Rectal smooth muscle tissue (tissue), 1 donor: Measurements from ENCODE around the gene SEC23B.

Experiments used
- H3K27ac ChIP-seq: one replicate; pipeline ENCODE4 v1.7.0; 2013; ENCODE audit warnings: low read depth, low read length, inconsistent platforms
- H3K27me3 ChIP-seq: one replicate; pipeline ENCODE4 v1.7.0; 2013; ENCODE audit warnings: low read length; ENCODE audit not compliant: control insufficient read depth, insufficient read depth
- H3K36me3 ChIP-seq: one replicate; pipeline ENCODE4 v1.7.0; 2013; ENCODE audit warnings: low read length; ENCODE audit not compliant: control insufficient read depth, insufficient read depth
- H3K4me1 ChIP-seq: one replicate; pipeline ENCODE4 v1.7.0; 2013; ENCODE audit warnings: low read length; ENCODE audit not compliant: control insufficient read depth, insufficient read depth
- H3K4me3 ChIP-seq: one replicate; pipeline ENCODE4 v1.7.0; 2013; ENCODE audit warnings: low read length
- H3K9ac ChIP-seq: one replicate; pipeline ENCODE4 v1.7.0; 2013; ENCODE audit warnings: low read length

SEC23B gene

GRCh38 chr20:18507218-18508191 is at the start of gene SEC23B:
SEC23B (plus strand) TSS chr20:18507940; CDS start chr20:18510836, 2,896 bp downstream.
- peak within 1 kb of the TSS; percentile 98 for H3K4me3 ChIP-seq
- no peaks in the 10 kb centered on the region for H3K27me3 ChIP-seq
- H3K9ac ChIP-seq = peak within 1 kb of the TSS; percentile 90

GRCh38 chr20:18465536-18466200 is 42.1 kb upstream of the SEC23B start:
- Histone ChIP-seq H3K36me3 (peaks cover 2% of the 10 kb centered on the region), H3K4me3 (no peak overlapping the region), H3K27me3 (no peaks in the 10 kb centered on the region), H3K9ac (no peak overlapping the region), H3K27ac (no peak overlapping the region), H3K4me1 (peaks cover 6% of the 10 kb centered on the region)

More at GRCh38 chr20:18507218-18508191, at the start of gene SEC23B:
- Histone ChIP-seq H3K4me1 (peaks cover 6% of the 10 kb centered on the region), H3K36me3 (no peaks in the 10 kb centered on the region), H3K27ac (peak within 1 kb of the TSS; percentile 98)

DNA sequence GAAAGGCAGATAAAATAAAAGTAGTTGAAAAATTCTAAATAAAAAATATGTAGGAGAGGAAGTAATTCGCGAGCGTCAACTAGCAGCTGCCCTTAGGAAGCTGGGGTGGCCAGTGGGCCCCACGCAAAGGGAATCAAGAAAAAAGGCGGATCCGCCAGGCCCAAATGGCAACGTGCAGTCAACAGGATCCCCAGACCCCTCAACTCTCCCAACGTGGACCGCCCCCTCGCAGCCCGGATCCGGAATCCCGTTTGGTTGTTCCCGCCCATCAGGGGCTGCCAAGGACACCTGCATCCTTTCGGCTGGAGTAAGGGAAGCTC is 41.2 kb upstream of the SEC23B start:
- Histone ChIP-seq H3K27ac (no peak overlapping the region), H3K4me1 (peaks cover 6% of the 10 kb centered on the region), H3K27me3 (no peaks in the 10 kb centered on the region), H3K4me3 (peak overlapping the region; percentile 90), H3K36me3 (peaks cover 6% of the 10 kb centered on the region), H3K9ac (peak overlapping the region; percentile 40)

DNA sequence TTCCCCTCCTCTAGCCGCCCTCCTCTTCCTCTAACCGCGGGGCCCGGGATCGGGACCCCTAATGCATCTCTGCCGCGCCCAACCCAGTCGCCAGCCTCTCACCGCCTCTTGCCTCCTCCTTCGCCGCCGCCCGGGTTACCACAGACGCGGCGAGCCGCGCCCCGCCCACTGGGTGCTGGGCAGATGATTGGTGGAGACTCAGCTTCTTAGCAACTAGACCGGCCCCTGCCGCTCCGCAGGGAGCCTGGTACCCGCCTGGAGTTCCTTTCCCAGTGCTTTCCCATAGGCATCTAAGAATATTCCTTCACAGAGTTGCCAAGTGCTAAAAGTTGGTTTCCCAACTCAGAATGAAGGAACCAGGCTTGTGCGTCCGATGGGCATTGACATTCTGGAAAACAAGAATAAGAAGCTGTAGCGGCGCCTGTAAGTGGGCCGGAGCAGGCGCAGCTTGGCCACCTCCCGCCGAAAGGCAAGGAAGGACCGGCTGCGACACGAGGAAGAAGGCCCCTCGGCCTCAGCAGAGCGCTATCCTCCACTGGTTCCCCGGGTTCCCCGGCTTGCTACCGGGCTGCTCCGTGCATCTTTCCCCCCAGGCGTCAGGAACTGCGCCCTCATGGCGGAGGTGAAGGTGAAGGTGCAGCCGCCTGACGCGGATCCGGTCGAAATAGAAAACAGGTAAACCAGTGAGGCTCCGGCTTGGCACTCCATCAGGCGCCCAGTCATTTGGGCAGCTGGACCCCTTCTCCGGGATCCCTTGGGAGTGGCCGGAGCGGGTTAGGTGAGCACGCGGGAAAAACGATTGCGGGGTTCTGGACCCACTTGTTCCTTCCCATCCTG is 40.6 kb upstream of the SEC23B start, which contains the start of the genes DZANK1 and POLR3F:
DZANK1 (minus strand) TSS at position 137 of the 837 bp plus-strand sequence. CDS start 1,672 bp downstream, outside the sequence.
POLR3F (plus strand) TSS at position 497 of the 837 bp plus-strand sequence; CDS start at position 614, 117 bp downstream.
- Histone ChIP-seq H3K9ac (peak within 1 kb of the TSS; percentile 40), H3K36me3 (peaks cover 6% of the 10 kb centered on the region), H3K27ac (peak within 1 kb of the TSS; percentile 94), H3K27me3 (no peaks in the 10 kb centered on the region), H3K4me1 (peaks cover 6% of the 10 kb centered on the region), H3K4me3 (peak within 1 kb of the TSS; percentile 90)

DNA sequence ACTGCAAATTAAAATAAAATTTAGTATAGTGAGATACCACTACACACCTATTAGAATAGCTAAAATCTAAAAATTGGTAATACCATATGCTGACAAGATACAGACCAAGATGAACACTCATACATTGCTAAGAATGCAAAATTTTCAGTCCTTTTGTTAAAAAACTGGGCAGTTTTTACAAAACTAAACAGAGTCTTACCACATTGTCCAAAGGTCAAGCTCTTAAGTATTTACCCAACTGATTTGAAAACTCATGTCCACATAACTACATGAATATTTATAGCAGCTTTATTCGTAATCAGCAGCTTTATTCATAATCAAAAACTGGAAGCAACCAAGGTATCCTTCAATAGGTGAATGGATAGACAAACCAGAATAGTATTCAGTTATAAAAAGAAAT is 30.5 kb upstream of the SEC23B start:
- H3K36me3 ChIP-seq = peaks cover 13% of the 10 kb centered on the region
- no peak overlapping the region for H3K27ac ChIP-seq

GRCh38 chr20:18477821-18478220 is 29.9 kb upstream of the SEC23B start:
- Histone ChIP-seq H3K4me1 (no peaks in the 10 kb centered on the region), H3K36me3 (peaks cover 18% of the 10 kb centered on the region), H3K9ac (no peak overlapping the region), H3K27ac (no peak overlapping the region), H3K27me3 (no peaks in the 10 kb centered on the region), H3K4me3 (no peak overlapping the region)

More for the DNA sequence above, 30.5 kb upstream of the SEC23B start:
- Histone ChIP-seq H3K4me1 (no peaks in the 10 kb centered on the region), H3K4me3 (no peak overlapping the region), H3K27me3 (no peaks in the 10 kb centered on the region), H3K9ac (no peak overlapping the region)

DNA sequence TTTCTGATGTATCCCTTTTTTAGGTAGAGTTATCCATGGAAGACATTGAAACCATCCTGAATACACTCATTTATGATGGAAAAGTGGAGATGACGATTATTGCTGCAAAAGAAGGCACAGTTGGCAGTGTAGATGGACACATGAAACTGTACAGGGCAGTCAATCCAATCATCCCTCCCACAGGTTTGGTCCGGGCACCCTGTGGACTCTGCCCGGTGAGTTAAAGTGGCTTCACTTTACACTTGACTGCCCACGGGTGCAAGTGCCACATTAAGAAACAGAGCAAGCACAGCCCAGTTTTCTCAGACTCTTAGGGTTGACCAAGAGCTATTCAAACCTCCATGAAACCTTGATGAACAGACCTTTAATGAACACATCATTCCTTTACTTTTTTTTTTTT is 26.1 kb upstream of the SEC23B start:
- Histone ChIP-seq H3K36me3 (peaks cover 18% of the 10 kb centered on the region), H3K27me3 (no peaks in the 10 kb centered on the region), H3K27ac (no peak overlapping the region), H3K9ac (no peak overlapping the region), H3K4me1 (no peaks in the 10 kb centered on the region), H3K4me3 (no peak overlapping the region)

GRCh38 chr20:18488301-18488700 is 19.4 kb upstream of the SEC23B start:
- Histone ChIP-seq H3K4me3 (no peak overlapping the region), H3K27ac (no peak overlapping the region), H3K4me1 (no peaks in the 10 kb centered on the region), H3K9ac (no peak overlapping the region), H3K36me3 (peaks cover 5% of the 10 kb centered on the region), H3K27me3 (no peaks in the 10 kb centered on the region)

DNA sequence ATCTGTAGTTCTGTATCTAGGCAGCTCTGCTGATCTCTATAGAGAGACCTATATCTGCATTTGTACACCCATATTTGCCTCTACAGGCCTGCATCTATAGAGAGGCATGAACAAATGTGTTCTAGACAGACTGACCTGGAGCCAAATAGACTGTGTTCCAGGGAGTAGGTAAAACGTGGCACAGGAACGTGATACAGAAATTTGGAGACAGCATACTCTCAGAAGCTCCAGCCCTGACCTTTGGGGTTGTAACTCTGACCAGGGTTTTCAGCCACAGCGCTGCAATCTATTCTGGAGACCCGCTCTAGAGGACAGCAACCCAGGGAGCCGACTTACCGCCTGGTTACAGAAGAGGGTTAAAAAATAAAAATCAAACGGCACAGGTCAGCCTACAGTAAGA is 11.7 kb upstream of the SEC23B start:
- Histone ChIP-seq H3K36me3 (no peaks in the 10 kb centered on the region), H3K9ac (no peak overlapping the region), H3K4me1 (peaks cover 6% of the 10 kb centered on the region), H3K27me3 (no peaks in the 10 kb centered on the region), H3K4me3 (peak overlapping the region; percentile 95), H3K27ac (no peak overlapping the region)

DNA sequence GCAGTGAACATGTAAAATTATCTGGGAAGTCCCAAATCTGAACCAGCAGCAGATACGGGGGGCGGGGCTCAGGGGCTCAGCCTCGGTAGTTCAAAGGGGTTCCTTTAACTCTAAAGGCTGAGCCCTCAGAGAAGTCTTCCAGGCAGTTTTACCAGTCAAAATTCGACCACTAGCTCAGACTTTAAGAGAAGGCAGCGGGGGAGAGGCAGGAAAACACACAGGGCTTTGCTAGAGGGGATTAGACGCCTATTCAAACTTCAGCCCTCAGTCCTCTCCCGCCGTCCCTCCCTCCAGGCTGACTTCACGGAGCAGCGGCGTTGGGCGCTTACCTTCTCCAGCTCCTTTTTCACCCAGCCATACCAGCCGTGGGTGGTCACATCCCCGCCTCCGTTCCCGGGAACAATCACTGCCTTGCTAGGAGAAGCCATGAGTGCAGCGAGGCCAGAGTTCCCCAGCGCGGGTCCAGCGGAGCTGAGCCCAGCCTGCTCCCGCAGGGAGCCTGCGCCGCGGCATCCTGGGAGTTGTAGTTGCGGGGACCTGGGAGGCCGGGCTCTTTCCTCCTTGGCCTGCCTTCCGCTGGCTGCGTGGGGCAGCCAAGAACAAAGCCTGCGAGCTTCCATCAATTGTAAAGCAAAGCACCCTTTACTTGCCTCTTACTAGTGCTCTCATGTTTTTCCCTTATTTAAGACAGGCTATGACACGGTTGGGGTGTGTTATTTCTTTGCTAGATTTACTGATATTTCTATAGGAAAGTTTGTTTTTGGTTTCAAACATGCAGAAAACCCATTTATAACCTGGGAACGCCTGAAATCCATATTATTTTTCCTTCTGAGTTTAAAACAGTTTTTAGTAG is 10.8 kb upstream of the SEC23B start, which contains the start of gene RBBP9:
RBBP9 (minus strand) TSS at position 486 of the 853 bp plus-strand sequence; CDS start at position 428, 58 bp downstream.
- peak within 1 kb of the TSS; percentile 67 for H3K27ac ChIP-seq
- H3K36me3 ChIP-seq = no peaks in the 10 kb centered on the region
- H3K4me1 ChIP-seq = peaks cover 6% of the 10 kb centered on the region
- peak within 1 kb of the TSS; percentile 95 for H3K4me3 ChIP-seq
- H3K27me3 ChIP-seq = no peaks in the 10 kb centered on the region
- H3K9ac ChIP-seq = peak within 1 kb of the TSS; percentile 35

GRCh38 chr20:18497603-18498002 is 10.1 kb upstream of the SEC23B start:
- H3K4me1 ChIP-seq = peaks cover 6% of the 10 kb centered on the region
- H3K27ac ChIP-seq = no peak overlapping the region
- no peaks in the 10 kb centered on the region for H3K36me3 ChIP-seq
- peak overlapping the region; percentile 95 for H3K4me3 ChIP-seq
- H3K27me3 ChIP-seq = no peaks in the 10 kb centered on the region
- no peak overlapping the region for H3K9ac ChIP-seq
